NCI-H446 (cell line): Measurements from ENCODE around the gene C5orf15.
A peak's percentile ranks its signal among the peaks of the same experiment; 100 is the strongest.

Experiments used
- DNase-seq, 2 experiments: peaks; one replicate each; lab custom pipeline; 2025; lab: John Stamatoyannopoulos, UW

Gene C5orf15

DNA sequence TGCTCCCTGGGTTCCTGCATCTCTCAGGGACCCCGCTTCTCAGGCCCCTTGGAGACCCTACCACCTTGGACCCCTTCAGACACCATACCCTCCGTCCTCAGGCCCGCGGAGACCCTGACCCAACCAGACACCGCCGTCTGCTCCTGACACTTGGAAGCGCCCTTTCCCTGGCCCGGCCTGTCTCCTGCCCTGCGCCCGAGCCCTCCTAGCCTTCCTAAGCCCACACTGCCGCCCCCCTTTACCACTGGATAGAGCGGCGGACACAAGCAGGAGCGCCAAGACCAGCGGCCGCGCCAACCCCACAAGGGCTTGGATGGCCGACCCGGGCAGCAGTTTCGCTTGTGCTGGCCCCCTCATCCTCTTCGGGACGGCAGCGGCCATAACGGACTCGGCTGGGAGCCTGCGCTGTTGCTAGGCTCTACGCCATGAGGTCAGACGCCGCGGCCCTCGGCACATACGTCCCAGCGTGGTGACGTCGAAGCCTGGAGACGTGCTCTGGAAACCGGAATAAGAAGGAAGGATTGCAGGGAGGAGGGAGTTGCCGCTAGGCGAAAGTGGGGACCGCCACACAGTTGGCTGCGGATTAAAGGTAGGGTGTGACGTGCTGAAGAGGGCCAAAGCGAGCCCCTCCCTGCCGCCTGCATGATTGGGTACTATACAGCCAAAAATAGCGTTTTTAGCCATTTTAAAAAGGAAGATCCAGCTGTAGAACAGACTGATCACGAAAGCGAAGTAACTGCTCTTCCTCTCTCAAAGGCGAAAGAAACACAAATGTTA is at the start of gene C5orf15:
Gene C5orf15, minus strand, starts transcription at position 422 of the 777 bp plus-strand sequence. Its CDS starts 41 bp downstream, at position 381.
- peak; percentile 85 to 94 for DNase-seq

- no peak for DNase-seq
Observed at GRCh38 chr5:134008266-134008749, 39.9 kb upstream of the C5orf15 start.

GRCh38 chr5:134007581-134008265 is 39.3 kb upstream of the C5orf15 start:
- DNase-seq: no peak

- no peak for DNase-seq
Observed at GRCh38 chr5:134006115-134006514, 37.7 kb upstream of the C5orf15 start.

DNA sequence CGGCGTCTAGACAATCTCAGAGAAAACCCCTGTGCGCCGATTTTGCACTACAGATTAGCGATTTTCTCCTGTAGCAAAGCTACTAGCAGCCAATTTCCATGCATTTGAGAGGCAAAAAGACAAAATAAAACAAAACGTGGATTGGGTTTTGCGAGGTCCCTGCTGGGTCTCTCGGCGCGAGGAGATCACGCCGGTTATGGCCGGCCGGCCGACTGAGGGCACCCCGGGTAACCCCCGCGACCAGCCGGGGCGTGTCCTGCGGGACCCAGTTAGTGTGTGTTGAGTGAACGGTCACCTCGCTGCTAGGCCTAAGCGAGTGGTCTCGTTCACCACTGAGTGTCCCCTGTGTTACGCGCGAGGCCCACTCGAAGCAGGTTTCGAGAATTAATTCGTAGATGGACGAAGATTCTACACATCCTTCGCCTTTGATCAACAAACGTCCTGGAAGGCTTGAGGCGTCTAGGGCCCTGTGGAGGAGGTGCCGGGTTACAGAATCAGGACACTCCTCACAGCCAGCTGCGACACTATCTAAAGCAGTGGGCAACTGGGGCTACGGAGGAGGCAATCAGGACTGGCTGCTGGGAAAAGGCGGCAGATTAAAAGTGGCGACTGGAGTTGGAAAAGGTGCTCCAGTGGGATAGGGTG is 37.1 kb upstream of the C5orf15 start:
- no peak for DNase-seq

- peak; percentile 26 to 82 for DNase-seq
Observed at GRCh38 chr5:134004626-134005416, 36.4 kb upstream of the C5orf15 start, which contains the start of gene VDAC1. VDAC1 (minus strand) TSS chr5:134004975; CDS start chr5:133993012, 11,963 bp downstream.

DNA sequence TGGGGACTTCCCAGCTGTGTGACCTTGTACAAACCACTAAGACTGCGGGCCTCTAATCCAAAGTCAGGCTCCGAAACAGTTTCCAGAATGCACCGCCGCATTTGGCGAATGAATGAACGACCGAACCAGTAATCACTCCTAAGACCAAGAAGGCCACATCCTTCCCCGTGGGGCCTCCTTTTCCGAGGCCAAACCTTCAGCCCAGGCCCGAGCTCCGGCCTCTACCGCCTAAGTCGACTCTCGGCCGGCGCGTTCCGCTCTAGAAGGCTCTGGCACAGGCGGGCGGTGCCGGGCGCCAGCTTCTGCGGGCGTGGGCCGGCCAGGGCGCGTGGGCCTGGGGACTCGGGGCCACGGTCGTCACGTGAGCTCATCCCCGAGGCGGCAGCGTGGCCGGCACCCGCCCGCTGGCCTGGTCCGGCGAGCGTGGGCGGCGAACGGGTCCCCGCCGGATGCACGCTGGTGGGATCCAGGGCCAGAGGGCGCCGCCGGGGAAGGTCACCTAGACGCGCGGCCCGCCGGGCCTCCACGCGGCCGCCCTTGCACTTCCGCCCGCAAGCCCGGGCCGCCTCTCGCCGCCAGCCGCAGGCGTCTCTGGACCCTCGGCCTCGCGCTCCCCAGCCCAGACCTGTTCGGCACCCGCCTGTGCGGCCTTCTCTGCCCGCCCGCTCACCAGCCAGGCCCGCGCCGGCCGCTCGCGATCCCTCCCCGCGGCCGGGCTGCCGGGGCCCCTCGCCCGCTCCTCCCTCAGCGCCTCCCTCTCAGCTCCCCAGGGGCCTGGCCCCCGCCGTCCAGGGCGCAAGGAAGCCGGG is 35.6 kb upstream of the C5orf15 start:
- peak in 1 of 2 experiments; percentile 44 for DNase-seq

- DNase-seq: no peak
Observed at GRCh38 chr5:134003064-134003816, 34.8 kb upstream of the C5orf15 start.

DNA sequence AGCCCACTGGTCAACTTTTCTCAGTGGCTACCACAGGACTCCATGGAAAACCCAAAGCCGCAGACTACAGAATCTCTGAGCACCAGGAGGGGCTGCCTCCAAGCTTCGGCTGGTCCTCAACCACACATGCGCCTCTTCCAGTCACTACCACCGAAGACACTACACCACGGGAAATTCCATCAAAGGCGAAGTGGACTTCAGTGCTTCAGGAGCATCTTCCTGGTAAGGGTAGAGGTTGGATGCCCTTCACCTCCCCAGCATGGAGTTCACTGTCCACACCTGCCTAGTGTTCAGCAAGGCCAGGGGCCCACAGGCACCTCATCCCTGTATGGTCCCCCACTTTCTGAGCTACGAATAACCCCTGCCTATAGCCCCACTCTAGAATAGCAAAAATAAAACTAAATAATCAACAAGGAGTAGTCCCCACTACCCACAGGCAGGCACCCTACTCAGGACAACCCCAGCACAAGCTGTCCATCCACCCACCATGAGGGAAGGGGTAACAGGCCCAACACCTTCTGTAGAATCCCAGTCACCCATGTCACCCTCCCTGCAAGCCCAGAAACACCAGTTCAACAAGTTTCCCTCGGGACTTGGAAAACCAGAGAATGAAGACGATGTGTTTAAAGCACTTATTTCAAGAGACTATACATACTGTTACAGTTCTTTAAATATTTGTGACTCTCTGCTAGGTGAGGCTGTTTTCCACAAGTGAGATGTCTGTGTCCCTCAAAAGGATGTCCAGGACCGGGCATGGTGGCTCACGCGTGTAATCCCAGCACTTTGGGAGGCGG is 33.7 kb upstream of the C5orf15 start:
- DNase-seq: no peak

DNA sequence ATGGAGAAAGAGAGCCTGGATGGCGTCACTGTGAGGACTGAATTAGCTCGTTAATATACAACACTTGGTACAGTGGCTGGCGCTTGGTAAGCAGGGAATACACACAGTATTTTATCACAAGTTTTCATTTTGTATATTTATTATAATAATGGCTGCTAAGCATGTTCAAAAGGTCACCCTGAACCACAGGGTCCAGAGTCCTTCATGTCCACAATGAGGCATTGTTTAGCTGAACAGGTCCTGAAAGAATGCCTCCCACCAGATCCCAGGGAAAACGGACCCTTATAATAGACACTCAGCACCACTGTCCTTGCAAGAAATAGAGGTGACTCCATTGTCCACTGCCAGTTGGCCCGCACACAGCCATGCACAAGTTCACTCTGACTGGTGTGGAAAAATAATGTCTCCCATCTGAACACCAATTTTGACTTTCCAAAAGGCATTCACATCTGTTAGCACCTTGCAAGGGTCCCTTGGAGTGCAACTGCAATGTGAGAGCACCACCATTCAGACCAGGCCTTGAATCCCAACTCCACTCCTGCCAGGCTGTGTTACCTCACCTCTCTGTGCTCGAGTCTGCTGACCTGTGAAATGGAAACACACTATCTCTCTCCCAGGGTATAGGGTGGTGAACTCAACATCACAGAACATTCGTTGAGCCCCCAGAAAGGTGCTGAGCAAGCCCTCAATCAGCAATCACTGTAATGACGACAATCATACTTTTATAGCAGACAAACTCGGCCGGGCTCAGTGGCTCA is 32.5 kb upstream of the C5orf15 start:
- no peak for DNase-seq

- DNase-seq: peak in 1 of 2 experiments; percentile 42
Observed at GRCh38 chr5:134000091-134000511, 31.7 kb upstream of the C5orf15 start.

DNA sequence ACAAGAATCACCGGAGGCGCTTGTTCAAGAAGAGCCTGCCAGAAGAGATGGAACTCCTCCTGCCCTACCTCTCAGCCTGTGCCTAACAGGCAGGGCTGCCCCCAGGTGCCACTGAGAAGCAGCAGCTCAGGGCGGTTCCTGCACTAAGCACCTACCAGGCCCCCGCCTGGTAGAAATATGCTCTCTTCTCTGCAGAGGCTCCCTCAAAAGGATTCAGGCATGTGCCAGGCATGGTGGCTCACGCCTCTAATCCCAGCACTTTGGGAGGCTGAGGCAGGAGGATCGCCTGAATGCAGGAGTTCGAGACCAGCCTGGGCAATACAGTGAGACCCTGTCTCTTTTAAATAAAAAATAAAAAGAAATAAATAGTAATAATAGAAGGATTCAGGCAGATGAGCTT is 30.4 kb upstream of the C5orf15 start:
- no peak for DNase-seq

GRCh38 chr5:133998042-133998441 is 29.6 kb upstream of the C5orf15 start:
- DNase-seq: no peak

GRCh38 chr5:133996683-133997252 is 28.3 kb upstream of the C5orf15 start:
- DNase-seq: no peak

DNA sequence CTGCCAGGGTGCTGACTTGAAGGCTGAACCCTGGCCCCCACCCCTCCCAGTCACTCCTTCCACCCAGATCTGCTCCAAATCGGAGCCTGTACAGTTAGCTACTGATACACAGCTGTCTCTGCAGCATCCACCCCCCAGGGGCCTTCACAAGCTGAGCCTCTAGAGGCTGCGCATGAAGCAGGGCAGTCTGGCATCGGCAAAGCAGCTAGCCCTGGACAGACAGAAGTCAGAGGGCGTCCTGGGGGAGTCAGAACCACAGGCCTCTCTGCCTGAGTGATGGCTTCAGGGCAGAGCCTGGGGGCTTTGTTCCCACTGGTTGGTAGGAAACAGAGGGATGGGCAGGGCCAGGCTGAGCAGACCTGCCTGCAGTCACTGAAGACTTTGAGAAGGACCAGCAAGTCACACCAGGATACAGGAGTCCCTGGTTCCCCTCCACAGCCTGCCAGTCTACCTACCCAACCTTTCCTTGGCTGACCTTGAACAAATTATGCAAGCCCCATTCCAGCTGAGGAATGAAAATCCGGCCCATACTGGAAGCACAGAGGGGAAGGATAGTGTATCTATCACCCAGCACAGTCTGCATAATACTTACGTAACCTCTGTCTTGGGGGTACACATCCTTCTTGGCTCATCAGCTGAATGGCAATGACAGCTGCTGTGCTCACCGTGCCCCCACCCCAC is 27.6 kb upstream of the C5orf15 start:
- no peak for DNase-seq

DNA sequence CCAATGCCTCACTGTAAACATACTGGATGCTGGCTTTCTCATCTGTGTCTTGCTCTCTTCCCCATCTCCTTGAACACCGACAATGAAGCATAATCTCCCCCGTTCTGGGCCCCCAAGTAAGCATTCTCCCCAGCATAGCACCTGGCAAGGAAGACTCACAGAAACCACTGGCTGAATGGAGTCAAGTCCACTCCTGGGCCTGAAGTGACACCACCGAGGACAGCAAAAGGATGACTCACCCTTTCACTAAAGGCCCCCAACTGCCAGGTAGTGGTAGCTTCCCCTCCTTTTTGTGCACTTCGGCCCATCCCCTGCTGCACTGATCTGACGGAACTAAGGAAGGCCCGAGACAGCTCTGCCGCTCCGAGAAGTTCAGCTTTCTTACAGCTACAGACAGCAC is 26.9 kb upstream of the C5orf15 start:
- no peak for DNase-seq

- DNase-seq: no peak
Observed at GRCh38 chr5:133994990-133995333, 26.5 kb upstream of the C5orf15 start.
